NCI-H2196 (cell line): ENCODE measurements around the gene COASY.

Experiments used
- DNase-seq: peaks from one replicate; lab custom pipeline; 2025; ENCODE audit not compliant: unreplicated experiment; lab: John Stamatoyannopoulos, UW

Gene COASY

GRCh38 chr17:42571435-42572225 is 9.7 kb downstream of the COASY start:
- DNase-seq = no peak

- no peak for DNase-seq
Measured at GRCh38 chr17:42573095-42573494, 11.1 kb downstream of the COASY start.

- no peak for DNase-seq
Measured at GRCh38 chr17:42574463-42574862, 12.5 kb downstream of the COASY start.

GRCh38 chr17:42577140-42577531 is 15.2 kb downstream of the COASY start:
- no peak for DNase-seq

- DNase-seq = peak; percentile 83
Measured at GRCh38 chr17:42577532-42578281, 15.8 kb downstream of the COASY start, which contains the start of gene PSMC3IP. Gene PSMC3IP, minus strand, starts transcription at chr17:42577729. Its CDS starts 43 bp downstream, at chr17:42577686.

- peak; percentile 66 for DNase-seq
Measured at GRCh38 chr17:42578282-42578869, 16.4 kb downstream of the COASY start.

GRCh38 chr17:42579794-42580551 is 18.0 kb downstream of the COASY start:
- no peak for DNase-seq

- no peak for DNase-seq
Measured at GRCh38 chr17:42581744-42582270, 19.9 kb downstream of the COASY start.

- no peak for DNase-seq
Measured at GRCh38 chr17:42584880-42585279, 22.9 kb downstream of the COASY start.

- DNase-seq = no peak
Measured at GRCh38 chr17:42585353-42585752, 23.4 kb downstream of the COASY start.

- no peak for DNase-seq
Measured at GRCh38 chr17:42586514-42587230, 24.7 kb downstream of the COASY start.

- no peak for DNase-seq
Measured at GRCh38 chr17:42590886-42591285, 28.9 kb downstream of the COASY start.

GRCh38 chr17:42591411-42591810 is 29.5 kb downstream of the COASY start:
- no peak for DNase-seq

- no peak for DNase-seq
Measured at GRCh38 chr17:42596386-42596785, 34.4 kb downstream of the COASY start.

GRCh38 chr17:42598905-42599304 is 37.0 kb downstream of the COASY start:
- DNase-seq = peak; percentile 9

- no peak for DNase-seq
Measured at GRCh38 chr17:42603318-42603717, 41.4 kb downstream of the COASY start.

- no peak for DNase-seq
Measured at GRCh38 chr17:42607769-42608168, 45.8 kb downstream of the COASY start.

GRCh38 chr17:42608305-42609181 is 46.6 kb downstream of the COASY start:
- DNase-seq = no peak

GRCh38 chr17:42609182-42609813 is 47.4 kb downstream of the COASY start, which contains the start of the genes RETREG3 and TUBG1:
Gene RETREG3, minus strand, starts transcription at chr17:42609374. Its CDS starts 50 bp downstream, at chr17:42609324.
Gene TUBG1, plus strand, starts transcription at chr17:42609683. Its CDS starts 55 bp downstream, at chr17:42609738.
- DNase-seq = peak; percentile 93
